HEK293 (cell line): Measurements from ENCODE around the gene PTPRN.

Experiments used
- ATF2 ChIP-seq: fragments of 450-650 bp; formaldehyde crosslinking; IDR thresholded peaks from 2 replicates; pipeline ENCODE4 v1.5.1; 2016; ENCODE audit warnings: missing biosample characterization, missing genetic modification characterization, low read depth
- CTCF ChIP-seq: fragments of 450-650 bp; formaldehyde crosslinking; IDR thresholded peaks from 2 replicates; pipeline ENCODE4 v1.5.1; 2016; ENCODE audit warnings: missing biosample characterization, missing genetic modification characterization
- PRDM1 ChIP-seq: fragments of 450-650 bp; formaldehyde crosslinking; IDR thresholded peaks from 2 replicates; pipeline ENCODE4; 2016; ENCODE audit warnings: missing biosample characterization, missing genetic modification characterization
- YY1 ChIP-seq: fragments of 450-650 bp; formaldehyde crosslinking; IDR thresholded peaks from 2 replicates; pipeline ENCODE4 v1.5.1; 2018; ENCODE audit warnings: missing biosample characterization, missing genetic modification characterization
- ZNF335 ChIP-seq: fragments of 450-650 bp; formaldehyde crosslinking; conservative IDR thresholded peaks from 2 replicates; pipeline ENCODE4 v1.5.1; 2016; ENCODE audit warnings: missing biosample characterization, missing genetic modification characterization
- ZNF350 ChIP-seq: fragments of 450-650 bp; formaldehyde crosslinking; IDR thresholded peaks from 2 replicates; pipeline ENCODE4 v1.5.0; 2017; ENCODE audit warnings: missing biosample characterization, mild to moderate bottlenecking, missing genetic modification characterization
- ZNF624 ChIP-seq: fragments of 450-650 bp; formaldehyde crosslinking; IDR thresholded peaks from 2 replicates; pipeline ENCODE4 v1.5.1; 2017; ENCODE audit warnings: missing biosample characterization, missing genetic modification characterization
- ZNF701 ChIP-seq: fragments of 450-650 bp; formaldehyde crosslinking; IDR thresholded peaks from 2 replicates; pipeline ENCODE4 v1.5.1; 2016; ENCODE audit warnings: missing biosample characterization, missing genetic modification characterization
- ZSCAN30 ChIP-seq: fragments of 450-650 bp; IDR thresholded peaks from 2 replicates; pipeline ENCODE4 v1.5.1; 2018; ENCODE audit warnings: missing biosample characterization, mild to moderate bottlenecking, missing genetic modification characterization, moderate library complexity
- TF ChIP-seq, protein P1 (sequence below): sonication (generic); formaldehyde crosslinking; IDR thresholded peaks from 2 replicates; pipeline ENCODE4 v1.8.1; 2022; ENCODE audit warnings: mild to moderate bottlenecking, moderate library complexity, missing genetic modification reagents

DNA sequence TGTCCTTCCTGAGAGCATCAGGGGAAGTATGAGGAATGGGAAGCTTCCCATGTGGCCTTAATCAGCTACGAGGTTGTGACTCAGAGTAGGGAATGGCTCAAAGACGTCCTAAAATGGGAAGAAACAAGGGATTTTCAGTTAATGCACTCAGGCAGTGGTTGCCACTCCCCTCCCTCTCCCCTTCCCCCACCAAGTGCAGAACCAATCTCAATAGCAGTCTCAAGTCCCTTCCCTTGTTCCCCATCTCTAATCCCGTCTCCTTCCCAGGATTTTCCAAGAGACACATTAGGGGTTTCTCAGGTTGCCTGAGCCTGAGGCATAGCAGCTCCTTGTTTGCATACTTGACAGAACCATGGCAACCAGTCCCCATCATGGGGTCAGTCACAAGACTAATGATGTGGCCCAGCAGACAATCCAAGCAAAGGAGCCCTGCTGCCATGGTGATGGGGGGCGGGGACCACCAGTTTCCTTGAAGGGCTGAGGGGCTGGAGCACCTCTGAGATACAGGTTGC, 41.6 kb upstream of the PTPRN start:
- TF ChIP-seq ZNF701 (tag by site-specific recombination) (no peak), CTCF (tag by site-specific recombination) (no peak), ZNF350 (tag by site-specific recombination) (no peak), ATF2 (tag by site-specific recombination) (no peak), ZSCAN30 (tag by site-specific recombination) (no peak), ZNF335 (tag by site-specific recombination) (no peak), PRDM1 (tag by site-specific recombination) (no peak), YY1 (no peak), ZNF624 (tag by site-specific recombination) (no peak)
- TF ChIP-seq, protein P1, sequence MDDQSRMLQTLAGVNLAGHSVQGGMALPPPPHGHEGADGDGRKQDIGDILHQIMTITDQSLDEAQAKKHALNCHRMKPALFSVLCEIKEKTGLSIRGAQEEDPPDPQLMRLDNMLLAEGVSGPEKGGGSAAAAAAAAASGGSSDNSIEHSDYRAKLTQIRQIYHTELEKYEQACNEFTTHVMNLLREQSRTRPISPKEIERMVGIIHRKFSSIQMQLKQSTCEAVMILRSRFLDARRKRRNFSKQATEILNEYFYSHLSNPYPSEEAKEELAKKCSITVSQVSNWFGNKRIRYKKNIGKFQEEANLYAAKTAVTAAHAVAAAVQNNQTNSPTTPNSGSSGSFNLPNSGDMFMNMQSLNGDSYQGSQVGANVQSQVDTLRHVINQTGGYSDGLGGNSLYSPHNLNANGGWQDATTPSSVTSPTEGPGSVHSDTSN (CRISPR knock-in tag): no peak
